ENCODE measurements around the gene TEAD4.

The TEAD4 gene

DNA sequence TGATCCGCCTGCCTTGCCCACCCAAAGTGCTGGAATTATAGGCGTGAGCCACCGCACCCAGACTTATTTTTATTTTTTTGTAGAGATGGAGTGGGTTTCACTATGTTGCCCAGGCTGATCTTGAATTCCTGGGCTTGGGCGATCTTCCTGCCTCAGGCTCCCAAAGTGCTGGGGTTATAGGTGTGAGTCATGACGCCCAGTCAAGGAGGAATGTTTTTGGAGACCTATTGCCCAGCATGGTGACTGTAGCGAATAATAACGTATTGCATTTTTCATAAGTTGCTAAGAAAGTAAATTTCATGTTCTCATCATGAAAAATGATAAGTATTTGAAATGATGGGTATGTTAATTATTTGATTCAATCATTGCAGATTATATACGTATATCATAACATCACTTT lies 46.5 kb downstream of the TEAD4 start:
- no peaks in the 10 kb centered on the region for H3K4me1 ChIP-seq (ENCODE audit: insufficient read depth, poor library complexity, severe bottlenecking)
- DNase-seq (ENCODE audit: low spot score) (no peak), ATAC-seq (ENCODE audit: low read depth) (no peak)
- no peaks in the 10 kb centered on the region for H3K9me3 ChIP-seq (ENCODE audit: severe bottlenecking)
- H3K36me3 ChIP-seq (ENCODE audit: low read depth), result peaks cover 29% of the 10 kb centered on the region
- TF ChIP-seq, protein P1, sequence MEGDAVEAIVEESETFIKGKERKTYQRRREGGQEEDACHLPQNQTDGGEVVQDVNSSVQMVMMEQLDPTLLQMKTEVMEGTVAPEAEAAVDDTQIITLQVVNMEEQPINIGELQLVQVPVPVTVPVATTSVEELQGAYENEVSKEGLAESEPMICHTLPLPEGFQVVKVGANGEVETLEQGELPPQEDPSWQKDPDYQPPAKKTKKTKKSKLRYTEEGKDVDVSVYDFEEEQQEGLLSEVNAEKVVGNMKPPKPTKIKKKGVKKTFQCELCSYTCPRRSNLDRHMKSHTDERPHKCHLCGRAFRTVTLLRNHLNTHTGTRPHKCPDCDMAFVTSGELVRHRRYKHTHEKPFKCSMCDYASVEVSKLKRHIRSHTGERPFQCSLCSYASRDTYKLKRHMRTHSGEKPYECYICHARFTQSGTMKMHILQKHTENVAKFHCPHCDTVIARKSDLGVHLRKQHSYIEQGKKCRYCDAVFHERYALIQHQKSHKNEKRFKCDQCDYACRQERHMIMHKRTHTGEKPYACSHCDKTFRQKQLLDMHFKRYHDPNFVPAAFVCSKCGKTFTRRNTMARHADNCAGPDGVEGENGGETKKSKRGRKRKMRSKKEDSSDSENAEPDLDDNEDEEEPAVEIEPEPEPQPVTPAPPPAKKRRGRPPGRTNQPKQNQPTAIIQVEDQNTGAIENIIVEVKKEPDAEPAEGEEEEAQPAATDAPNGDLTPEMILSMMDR (IDR thresholded peaks at IDR 0.05; ENCODE audit: poor library complexity, severe bottlenecking), result no peak
- H3K27ac ChIP-seq (ENCODE audit: poor library complexity, severe bottlenecking), result no peak overlapping the region
- no peak overlapping the region for H3K4me3 ChIP-seq (ENCODE audit: severe bottlenecking)
- H3K27me3 ChIP-seq (ENCODE audit: insufficient read depth, poor library complexity, severe bottlenecking), result no peaks in the 10 kb centered on the region

DNA sequence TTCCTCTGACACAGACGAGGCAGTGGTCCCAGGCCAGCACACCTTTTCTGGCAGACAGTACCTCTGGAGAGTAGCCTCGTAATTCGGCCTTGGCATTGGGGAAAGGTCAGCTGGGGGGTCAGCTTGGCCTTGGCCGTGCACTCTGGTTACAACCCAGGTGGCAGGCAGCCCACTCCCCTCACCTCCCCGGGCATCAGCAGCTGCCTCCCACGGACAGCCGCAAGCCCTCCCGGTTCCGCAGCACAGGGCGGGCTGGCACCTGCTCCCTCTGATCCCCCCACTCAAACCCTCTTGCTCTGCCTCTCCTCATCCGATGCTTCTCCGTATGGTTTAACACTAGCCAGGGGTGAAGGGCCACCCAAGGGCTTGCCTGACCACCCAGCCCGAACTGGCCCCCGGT lies 50.6 kb downstream of the TEAD4 start:
- TF ChIP-seq, protein P1 (IDR thresholded peaks at IDR 0.05; ENCODE audit: poor library complexity, severe bottlenecking), result no peak
- no peak overlapping the region for H3K4me3 ChIP-seq (ENCODE audit: severe bottlenecking)
- H3K9me3 ChIP-seq (ENCODE audit: severe bottlenecking), result no peaks in the 10 kb centered on the region
- ATAC-seq (ENCODE audit: low read depth) (no peak), DNase-seq (ENCODE audit: low spot score) (peak; percentile 69)
- no peak overlapping the region for H3K27ac ChIP-seq (ENCODE audit: poor library complexity, severe bottlenecking)
- no peaks in the 10 kb centered on the region for H3K27me3 ChIP-seq (ENCODE audit: insufficient read depth, poor library complexity, severe bottlenecking)
- H3K36me3 ChIP-seq (ENCODE audit: low read depth), result peaks cover 28% of the 10 kb centered on the region
- H3K4me1 ChIP-seq (ENCODE audit: insufficient read depth, poor library complexity, severe bottlenecking), result no peaks in the 10 kb centered on the region

DNA sequence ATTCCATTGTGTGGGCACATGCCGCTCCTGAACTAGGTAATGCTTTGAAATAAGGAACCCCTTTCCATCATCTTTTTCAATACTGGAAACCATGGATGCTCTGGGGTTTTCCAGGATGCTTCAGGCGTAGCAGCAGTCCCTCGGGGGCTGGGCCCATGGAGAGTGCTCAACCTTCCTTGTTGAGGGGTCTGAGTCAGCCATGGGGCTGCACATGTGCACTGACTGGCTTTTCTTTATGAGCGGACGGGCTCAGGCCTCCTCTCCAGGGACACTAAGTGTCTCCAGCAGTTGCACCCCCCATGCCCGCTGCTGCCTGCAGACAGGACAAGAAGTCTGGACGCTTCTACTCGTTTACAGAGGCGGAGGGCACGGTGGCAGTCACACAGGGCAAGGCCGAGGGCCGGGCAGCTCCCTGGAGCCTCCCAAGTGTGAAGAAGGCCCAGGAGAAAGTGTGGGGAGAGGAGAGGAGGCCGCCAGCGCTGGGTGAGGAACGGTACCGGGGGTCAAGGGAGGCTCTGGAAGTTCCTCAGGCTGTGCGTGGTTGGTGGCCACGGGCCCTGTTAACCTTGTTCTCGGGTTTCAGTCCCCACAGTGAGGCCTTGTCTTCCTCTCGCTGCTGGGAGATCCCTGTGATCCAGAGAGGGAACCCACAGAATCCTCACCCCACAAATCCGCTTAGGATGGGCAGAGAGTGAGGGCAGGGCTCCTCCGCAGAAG lies 51.2 kb downstream of the TEAD4 start:
- DNase-seq (ENCODE audit: low spot score) (peak; percentile 72), ATAC-seq (ENCODE audit: low read depth) (no peak)
- H3K9me3 ChIP-seq (ENCODE audit: severe bottlenecking), result no peaks in the 10 kb centered on the region
- H3K4me3 ChIP-seq (ENCODE audit: severe bottlenecking), result no peak overlapping the region
- H3K36me3 ChIP-seq (ENCODE audit: low read depth), result peaks cover 28% of the 10 kb centered on the region
- no peaks in the 10 kb centered on the region for H3K4me1 ChIP-seq (ENCODE audit: insufficient read depth, poor library complexity, severe bottlenecking)
- H3K27ac ChIP-seq (ENCODE audit: poor library complexity, severe bottlenecking), result no peak overlapping the region
- H3K27me3 ChIP-seq (ENCODE audit: insufficient read depth, poor library complexity, severe bottlenecking), result no peaks in the 10 kb centered on the region
- TF ChIP-seq, protein P1 (IDR thresholded peaks at IDR 0.05; ENCODE audit: poor library complexity, severe bottlenecking), result no peak

DNA sequence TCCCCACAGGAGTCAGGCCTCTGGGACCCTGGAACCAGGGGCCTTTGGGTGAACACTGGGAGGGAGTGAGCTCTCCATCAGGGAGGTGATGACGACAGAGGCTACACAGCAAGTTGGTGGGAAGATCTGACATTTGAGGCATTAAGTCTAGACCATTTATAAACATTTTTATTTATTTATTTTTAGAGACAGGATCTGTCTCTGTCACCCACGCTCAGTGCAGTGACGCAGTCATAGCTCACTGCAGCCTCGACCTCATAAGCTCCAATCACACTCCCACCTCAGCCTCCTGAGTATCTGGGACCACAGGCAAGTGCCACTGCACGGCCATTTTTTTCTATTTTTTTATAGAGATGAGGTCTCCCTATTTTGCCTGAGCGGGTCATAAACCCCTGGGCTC lies 53.6 kb downstream of the TEAD4 start:
- no peak for DNase-seq (ENCODE audit: low spot score)
- Histone ChIP-seq H3K4me1 (ENCODE audit: insufficient read depth, poor library complexity, severe bottlenecking) (no peaks in the 10 kb centered on the region), H3K36me3 (ENCODE audit: low read depth) (peaks cover 28% of the 10 kb centered on the region), H3K9me3 (ENCODE audit: severe bottlenecking) (no peaks in the 10 kb centered on the region), H3K4me3 (ENCODE audit: severe bottlenecking) (no peak overlapping the region), H3K27ac (ENCODE audit: poor library complexity, severe bottlenecking) (no peak overlapping the region), H3K27me3 (ENCODE audit: insufficient read depth, poor library complexity, severe bottlenecking) (no peaks in the 10 kb centered on the region)
- no peak for ATAC-seq (ENCODE audit: low read depth)
- TF ChIP-seq, protein P1 (IDR thresholded peaks at IDR 0.05; ENCODE audit: poor library complexity, severe bottlenecking), result no peak

DNA sequence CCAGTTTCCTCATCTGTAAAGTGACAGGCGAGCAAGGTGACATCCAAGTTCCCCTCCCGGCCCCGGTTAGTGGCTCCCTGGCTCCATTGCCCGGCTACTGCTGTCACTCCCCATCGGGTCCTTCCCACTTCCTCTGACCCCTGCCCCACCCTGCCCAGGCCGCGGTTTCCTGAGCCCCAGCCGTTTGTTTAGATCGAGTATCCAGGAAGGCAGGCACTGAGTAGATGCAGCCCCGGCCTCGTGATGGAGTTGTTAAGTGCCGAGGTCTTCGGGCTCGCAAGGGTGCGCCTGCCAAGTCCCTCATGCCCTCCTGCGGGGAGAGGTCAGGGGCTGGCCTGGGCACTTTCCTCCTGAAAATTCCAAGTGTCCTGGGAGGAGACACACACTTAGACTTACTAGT lies 55.4 kb downstream of the TEAD4 start:
- H3K27ac ChIP-seq (ENCODE audit: poor library complexity, severe bottlenecking), result no peak overlapping the region
- H3K4me3 ChIP-seq (ENCODE audit: severe bottlenecking), result no peak overlapping the region
- H3K36me3 ChIP-seq (ENCODE audit: low read depth), result peaks cover 31% of the 10 kb centered on the region
- H3K27me3 ChIP-seq (ENCODE audit: insufficient read depth, poor library complexity, severe bottlenecking), result no peaks in the 10 kb centered on the region
- DNase-seq (ENCODE audit: low spot score), result peak; percentile 75
- H3K9me3 ChIP-seq (ENCODE audit: severe bottlenecking), result no peaks in the 10 kb centered on the region
- TF ChIP-seq, protein P1 (IDR thresholded peaks at IDR 0.05; ENCODE audit: poor library complexity, severe bottlenecking), result no peak
- no peak for ATAC-seq (ENCODE audit: low read depth)
- H3K4me1 ChIP-seq (ENCODE audit: insufficient read depth, poor library complexity, severe bottlenecking), result no peaks in the 10 kb centered on the region

Data from RWPE2 (cell line).